NCI-H1105 (cell line): ENCODE measurements around the gene OGDH.
A peak's percentile ranks its signal among the peaks of the same experiment; 100 is the strongest.
"Not testable (repeated sequence)": the region's sequence is repeated elsewhere in the genome, so short reads cannot be mapped to it uniquely, and the experiment has no call there.

Experiments
- DNase-seq: peaks from one replicate; lab custom pipeline; 2025; lab: John Stamatoyannopoulos, UW

Gene OGDH

DNA sequence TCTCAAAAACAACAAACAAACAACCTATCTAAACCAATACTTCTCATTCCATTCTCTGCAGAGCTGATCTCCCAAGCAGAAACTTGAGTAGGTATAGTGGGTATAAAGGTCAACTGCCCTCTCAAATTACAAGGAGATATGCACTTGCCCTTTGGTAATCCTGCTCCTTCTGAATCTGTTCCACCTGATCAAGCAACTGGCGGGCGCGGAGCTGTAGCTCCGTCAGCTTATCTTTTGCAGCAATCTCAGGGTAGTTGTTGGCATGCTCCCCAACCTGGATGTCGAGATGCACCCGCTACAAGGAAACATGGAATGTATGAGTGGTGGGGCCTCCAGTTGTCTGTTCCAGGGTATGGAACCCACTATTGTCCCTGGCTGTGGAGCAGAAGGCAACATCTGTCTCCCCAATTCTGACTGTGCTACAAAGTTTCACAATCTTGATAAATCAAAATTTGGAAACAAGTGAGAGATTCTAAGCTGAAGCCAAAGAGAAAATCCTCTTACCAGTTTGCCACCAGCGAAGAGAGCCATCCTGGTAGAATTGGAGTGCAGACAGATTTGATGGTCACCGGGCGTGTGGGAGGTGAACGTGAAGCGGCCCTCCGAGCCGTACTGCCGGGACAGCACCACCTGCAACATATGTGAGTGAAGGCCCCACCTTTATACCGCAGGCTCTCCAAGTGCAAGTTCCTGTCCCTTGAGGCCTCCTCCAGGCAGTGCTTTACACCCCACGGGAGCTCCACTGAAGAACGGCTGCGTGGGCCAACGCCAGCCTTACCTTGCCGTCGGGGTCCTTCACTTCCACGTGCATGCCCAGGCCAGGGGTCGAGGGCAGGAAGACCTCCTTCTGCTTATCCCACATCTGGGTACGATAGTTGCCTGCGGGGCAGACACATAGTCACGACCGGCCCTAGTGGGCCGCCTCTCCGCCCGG lies 25.2 kb upstream of the OGDH start:
- no peak for DNase-seq

DNA sequence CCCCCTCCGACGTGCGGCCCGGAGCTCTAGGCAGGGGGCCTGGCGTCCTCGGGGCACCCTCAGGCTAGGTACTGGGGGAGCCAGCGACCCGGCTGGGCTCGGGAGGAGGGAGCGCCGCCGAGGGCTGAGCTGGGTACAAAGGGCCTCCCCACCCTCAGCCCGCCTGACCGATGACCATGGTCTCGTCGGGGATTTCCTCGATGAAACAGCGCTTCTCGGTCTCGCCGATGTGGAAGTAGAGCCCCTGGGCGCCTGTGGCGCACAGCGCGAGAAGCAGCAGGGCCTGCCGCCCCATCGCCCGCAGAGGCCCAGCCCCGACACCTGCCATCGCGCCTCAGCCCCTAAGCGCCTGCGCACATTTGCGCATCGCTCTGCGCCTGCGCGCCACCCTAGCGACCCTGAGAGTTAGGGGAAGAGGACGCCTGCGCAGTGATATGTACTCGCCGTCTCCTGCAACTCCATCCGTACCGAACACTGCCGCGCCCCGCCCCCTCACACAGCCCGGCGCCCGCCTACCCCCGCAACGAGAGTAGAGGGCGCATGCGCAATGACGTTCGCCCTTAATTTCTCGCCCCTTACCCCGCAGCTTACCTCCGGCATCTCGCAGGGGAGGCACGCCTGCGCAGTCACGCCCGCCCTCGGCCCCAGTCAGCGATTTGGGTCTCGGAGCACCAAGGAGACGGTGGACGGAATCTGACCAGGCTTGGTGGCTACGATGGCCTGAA lies 24.4 kb upstream of the OGDH start, which contains the start of gene TMED4:
TSS of gene TMED4 (minus strand) at position 353 of the 725 bp plus-strand sequence. CDS start at position 328, 25 bp downstream.
- DNase-seq = peak; percentile 99

DNA sequence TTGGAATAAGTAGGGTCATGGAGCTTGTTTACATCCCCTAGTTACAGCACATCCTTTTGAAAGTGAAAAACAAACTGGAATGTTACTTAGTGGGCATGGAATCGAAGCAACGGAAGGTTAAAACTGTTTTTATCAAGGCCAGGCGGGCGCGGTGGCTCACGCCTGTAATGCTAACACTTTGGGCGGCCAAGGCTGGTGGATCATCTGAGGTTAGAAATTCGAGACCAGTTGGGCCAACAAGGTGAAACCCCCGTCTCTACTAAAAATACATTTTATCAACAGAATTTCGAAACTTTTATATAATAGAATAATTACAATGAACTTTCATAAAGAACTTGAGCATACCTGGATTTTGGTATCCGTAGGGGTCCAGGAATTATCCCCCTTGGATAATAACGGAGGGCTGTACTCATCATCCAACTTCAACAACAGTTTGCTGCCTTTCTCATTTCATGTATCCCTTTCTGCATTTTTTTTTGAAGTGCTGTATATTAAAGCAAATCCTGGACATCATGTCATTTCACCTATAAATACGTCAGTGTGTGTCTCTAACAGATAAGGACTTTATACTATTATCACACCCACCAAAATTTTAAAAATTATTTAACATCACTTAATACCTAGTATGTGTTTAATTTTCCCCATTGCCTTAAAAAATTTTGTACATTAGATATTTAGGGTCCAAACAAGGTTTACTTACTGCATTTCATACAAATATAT lies 23.1 kb upstream of the OGDH start:
- DNase-seq = no peak

DNA sequence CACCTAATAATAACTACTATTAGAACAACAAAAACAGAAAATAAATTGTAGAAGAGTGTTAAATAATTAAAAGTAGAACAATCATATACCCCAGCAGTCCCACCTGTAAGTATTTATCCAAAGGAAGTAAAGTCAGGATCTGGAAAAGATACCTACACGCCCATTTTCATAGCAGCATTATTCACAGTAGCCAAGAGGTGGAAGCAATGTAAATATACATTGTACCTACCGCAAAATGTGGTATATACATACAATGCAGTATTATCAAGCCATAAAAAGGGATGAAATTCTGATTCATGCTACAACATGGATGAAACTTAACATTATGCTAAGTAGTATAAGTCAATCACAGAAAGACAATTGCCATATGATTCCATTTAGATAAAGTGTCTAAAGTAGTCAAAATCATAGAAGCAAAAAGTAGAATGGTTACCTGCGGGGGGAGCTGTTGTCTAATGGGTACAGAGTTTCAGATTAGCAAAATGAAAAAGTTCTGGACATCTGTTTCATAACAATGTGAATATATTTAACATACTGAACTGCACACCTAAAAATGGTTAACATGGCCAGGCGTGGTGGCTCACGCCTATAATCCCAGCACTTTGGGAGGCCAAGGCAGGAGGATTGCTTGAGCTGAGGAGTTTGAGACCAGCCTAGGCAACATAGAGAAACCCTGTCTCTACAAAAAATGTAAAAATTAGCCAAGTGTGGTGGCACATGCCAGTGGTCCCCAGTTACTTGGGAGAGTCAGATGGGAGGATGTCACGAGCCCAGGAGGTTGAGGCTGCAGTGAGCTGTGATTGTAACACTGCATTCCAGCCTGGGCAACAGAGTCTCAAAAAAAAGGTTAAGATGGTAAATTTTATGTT lies 18.4 kb upstream of the OGDH start:
- DNase-seq = peak; percentile 26

DNA sequence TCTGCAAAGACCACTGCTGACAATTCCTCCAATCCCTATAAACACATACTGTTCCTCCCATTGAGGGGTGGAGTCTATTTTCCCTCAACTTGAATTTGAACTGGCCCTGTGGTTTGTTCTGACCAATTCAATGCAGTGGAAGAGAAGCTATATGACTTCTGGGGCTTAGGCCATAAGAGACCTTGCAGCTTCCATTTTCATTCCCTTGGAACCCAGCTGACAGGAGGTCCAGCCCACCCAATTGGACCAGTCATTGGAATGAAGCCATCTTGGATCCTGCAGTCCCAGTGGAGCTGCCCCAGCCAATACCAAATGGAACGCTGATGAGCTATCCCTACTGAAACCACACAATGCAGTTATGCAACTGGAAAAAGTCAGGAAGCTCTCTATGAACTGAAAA lies 15.5 kb upstream of the OGDH start:
- DNase-seq = no peak

DNA sequence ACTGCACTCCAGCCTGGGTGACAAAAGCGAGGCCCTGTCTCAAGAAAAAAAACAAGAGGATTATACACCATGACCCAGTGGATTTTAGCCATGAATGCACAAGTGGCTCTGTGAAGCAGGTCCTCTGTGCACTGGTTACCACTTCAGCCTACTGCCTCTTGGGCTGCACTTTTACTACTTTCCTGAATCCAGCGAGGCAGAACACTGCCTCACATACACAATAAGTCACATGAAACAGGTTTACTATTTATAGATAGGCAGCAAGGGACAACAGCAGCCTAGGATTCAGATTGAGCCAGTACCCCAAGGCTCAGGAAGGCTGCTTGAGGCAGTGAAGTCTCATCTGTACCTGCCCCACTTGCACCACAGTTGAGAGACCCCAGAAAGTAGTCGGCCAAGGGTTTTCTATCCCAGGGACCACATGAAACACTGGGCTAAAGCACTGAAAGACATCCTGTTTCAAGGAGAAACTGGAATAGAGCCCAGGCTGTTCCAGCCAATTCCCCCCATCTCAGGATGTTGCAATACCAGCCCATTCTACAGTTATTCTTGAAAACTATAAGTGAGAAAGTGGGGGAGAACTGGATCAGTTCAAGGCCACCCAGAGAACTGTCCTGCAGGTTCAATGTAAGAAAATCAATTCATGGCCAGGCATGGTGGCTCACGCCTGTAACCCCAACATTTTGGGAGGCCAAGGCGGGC lies 10.3 kb upstream of the OGDH start:
- no peak for DNase-seq

DNA sequence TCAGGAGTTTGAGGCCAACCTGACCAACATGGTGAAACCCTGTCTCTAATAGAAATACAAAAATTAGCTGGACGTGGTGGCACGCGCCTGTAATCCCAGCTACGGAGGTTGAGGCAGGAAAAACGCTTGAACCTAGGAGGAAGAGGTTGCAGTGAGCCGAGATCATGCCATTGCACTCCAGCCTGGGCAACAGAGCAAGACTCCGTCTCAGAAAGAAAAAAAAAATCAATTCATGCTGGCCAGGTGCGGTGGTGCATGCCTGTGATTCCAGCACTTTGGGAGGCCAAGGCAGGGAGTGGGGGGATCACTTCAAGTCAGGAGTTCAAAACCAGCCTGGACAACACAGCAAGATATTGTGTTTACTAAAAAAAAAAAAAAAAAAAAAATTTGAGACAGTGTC lies 9.2 kb upstream of the OGDH start:
- not testable (repeated sequence) for DNase-seq

DNA sequence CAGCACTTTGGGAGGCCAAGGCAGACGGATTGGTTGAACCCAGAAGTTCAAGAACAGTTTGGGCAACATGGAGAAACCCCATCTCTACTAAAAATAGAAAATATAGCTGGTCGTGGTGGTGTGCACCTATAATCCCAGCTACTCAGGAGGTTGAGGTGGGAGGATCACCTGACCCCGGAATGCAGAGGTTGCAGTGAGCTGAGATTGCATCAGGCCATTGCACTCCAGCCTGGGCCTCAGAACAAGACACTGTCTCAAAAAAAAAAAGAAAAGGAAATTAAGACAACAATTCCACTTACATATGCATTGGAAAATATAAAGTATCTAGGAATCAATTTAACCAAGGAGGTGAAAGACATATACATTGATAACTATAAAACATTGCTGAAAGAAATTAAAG lies 7.2 kb upstream of the OGDH start:
- DNase-seq = no peak

DNA sequence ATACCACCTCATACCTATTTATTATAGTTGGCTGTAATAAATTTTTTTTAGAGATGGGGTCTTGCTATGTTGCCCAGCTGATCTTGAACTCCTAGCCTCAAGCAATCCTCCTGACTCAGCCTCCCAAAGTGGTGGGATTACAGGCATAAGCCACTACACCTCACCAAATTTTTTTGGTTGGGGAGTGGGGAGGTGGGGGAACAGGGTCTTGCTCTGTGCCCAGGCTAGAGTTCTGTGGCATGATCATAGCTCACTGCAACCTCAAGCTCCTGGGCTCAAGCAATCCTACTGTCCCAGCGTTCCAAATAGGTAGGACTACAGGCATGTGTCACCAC lies 3.9 kb upstream of the OGDH start:
- no peak for DNase-seq

DNA sequence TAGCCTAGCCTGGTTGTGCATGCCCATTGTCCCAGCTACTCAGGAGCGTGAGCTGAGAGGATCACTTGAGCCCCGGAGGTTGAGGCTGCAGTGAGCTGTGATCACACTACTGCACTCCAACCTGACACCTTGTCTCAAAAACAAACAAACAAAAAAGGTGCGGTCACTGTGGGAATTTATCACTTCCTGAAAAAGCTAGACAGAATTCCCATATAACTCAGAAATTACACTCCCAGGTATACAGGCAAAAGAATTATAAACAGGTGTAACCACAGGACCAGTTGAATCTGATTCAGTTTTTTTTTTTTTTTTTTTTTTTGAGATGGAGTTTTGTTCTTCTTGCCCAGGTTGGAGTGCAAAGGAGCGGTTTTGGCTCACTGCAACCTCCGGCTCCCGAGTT lies 3.2 kb upstream of the OGDH start:
- no peak for DNase-seq

DNA sequence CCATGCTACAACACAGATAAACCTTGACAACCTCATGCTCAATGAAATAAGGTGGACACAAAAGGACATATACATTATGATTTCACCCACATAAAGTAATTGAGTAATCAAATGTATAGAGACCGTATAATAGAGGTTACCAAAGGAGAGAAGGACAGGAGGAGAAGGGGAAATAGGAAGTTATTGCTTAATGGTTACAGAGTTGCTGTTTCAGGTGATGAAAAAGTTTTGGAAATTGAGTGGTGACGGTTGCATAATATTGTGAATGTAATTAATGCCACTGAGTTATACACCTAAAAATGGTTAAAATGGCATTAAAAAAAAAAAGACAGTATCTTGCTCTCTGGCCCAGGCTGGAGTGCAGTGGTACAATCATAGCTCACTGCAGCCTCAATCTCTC lies 1.5 kb upstream of the OGDH start:
- DNase-seq = no peak

DNA sequence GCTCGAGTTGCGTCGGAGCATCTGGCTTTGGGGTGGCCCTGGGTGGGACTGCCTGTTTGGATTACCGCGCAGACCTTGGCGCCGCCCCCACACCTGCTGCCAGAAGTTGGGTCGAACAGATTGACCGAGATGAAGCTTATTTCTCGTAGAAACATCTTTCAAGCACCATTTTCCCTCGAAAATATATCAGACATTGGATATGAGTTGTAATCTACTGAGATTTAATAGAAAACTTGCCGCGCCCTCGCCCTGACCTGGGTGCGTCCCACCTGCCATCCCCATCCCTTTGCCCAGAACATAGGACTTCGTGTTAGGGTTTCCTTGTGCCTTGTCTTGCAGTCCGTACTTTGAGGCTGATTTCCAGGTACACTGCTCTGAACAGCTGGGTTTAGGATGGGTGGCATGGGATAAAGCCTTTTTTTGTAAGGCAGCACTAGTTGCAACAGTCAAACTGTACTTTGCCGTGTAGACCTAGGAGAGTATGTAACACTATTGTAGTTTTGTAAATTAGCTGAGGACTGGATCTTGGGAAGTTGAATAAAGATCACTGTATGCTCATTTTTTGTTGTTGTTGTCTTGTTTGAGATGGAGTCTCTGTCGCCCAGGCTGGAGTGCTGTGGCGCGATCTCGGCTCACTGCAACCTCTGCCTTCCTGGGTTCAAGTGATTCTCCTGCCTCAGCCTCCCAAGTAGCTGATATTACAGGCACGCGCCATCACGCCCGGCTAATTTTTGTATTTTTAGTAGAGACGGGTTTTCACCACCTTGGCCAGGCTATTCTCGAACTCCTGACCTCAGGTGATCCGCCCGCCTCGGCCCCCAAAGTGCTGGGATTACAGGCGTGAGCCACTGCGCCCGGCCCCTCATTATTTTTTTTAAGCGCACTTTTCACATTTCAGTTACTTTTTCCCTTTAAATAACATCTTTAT lies 978 bp downstream of the OGDH start:
- DNase-seq = no peak

DNA sequence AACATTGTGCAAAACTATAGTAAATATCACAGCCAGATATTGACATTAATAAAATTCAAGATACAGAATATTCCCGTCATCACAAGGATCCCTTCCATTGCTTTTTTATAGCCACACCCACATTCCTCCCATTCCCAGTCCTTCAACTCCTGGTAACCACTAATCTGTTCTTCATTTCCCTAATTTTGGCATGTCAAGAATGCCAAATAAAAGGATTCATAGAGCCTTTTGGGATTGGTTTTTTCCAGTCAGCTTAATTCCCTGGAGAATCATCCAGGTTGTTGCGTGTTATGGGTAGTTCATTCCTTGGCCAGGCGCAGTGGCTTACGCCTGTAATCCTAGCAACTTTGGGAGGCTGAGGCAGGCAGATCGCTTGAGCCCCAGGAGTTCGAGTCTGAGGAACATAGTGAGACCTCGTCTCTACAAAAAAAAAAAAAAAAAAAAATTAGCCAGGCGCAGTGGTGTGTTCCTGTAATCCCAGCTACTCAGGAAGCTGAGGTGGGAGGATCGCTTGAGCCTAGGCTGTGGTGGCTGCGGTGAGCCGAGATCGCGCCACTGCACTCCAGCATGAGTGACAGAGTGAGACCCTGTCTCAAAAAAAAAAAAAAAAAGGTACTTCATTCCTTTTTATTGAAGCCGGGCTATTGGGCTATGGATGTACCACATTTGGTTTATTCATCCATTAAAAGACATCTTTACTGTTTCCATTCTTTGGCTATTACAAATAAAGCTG lies 2.7 kb downstream of the OGDH start:
- DNase-seq = no peak

DNA sequence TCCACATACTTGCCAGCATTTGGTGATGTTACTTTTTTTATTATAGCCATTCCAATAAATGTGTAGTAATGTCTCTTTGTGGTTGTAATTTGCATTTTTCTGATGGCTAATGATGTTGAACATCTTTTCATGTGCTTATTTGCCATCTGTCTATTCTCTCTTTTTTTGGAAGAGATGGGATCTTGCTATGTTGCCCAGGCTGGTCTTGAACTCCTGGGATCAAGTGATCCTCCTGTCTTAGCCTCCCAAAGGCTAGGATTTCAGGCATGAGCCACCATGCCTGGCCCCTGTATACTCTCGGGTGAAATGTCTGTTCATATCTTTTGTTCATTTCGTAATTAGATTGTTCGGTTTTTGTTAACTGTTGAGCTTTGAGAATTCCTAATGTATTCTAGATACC lies 3.4 kb downstream of the OGDH start:
- no peak for DNase-seq

DNA sequence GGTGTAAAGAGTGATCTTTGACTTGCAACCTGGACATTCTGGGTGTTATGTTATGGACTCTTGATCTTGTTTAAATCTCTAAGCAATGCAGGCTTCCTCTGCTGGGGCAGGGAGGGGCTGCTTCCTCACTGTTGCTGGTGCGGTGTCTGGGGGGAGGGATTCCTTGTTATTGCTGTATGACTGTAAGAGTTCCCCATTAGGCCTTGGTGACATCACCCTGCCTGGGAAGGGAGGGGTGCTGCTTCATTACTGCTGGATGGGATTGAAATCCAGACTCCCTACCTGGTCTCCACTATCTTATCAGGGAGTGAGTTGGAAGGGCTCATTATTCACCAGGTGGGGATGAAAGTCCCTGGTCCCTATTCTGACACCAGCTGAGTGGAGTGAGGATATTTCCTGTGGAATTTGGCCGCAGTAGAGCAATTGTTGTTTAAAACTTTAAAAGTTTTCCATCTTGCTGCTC lies 8.8 kb downstream of the OGDH start:
- DNase-seq = no peak

DNA sequence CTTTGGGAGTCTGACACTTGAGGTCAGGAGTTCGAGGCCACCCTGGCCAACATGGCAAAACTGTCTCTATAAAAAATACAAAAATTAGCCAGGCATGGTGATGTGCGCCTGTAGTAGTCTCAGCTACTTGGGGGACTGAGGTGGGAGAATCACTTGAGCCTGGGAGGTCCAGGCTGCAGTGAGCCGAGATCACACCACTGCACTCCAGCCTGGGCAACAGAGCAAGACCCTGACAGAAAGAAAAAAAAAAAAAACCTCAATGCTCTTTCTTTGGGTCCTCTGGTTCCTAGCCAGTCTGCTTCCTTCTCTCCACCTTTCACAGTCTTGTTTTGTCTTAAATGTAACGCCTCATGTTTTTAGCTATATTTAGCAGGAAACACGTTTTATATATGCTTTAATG lies 9.4 kb downstream of the OGDH start:
- DNase-seq = no peak

DNA sequence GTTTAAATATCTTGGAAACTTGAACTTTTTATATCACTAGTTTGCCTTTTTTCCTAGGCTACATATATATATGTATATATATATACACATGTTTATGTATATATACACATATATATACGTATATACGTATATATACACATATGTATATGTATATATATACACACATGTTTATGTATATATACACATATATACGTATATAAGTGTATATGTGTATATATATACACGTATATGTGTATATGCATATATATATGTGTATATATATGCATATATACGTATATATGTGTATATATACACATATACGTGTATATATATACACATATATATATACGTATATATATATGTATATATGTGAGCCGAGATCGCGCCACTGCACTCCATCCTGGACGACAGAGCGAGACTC lies 10.1 kb downstream of the OGDH start:
- no peak for DNase-seq

DNA sequence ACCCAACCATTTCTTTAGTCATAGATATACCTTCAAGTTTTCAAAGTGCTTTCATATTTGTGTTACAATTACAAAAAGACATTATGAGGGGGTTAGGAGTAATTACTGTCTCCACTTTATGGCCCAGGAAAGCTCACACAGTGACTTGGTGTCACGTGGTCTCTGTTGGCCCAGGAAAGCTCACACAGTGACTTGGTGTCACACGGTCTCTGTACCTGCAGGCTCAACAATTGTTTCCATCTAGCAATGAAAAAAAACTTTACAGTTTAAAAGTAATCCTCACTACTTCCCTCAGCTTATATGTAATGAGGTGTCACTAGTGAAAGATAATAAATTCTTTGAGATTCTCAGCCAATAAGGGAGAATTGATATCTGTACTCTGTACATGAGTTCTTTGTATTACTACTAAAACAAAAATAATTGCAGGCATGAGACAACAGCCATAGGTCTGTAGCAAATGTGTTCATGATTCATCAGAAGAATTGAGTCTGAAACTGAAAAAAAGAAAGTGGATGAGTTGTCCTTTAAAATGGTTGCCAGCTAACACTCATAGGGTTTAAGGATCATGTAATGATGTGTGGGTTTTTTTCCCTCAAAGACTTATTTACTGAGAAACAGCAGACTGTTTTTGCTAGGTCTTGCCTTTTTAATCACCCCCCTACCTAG lies 10.9 kb downstream of the OGDH start:
- no peak for DNase-seq

DNA sequence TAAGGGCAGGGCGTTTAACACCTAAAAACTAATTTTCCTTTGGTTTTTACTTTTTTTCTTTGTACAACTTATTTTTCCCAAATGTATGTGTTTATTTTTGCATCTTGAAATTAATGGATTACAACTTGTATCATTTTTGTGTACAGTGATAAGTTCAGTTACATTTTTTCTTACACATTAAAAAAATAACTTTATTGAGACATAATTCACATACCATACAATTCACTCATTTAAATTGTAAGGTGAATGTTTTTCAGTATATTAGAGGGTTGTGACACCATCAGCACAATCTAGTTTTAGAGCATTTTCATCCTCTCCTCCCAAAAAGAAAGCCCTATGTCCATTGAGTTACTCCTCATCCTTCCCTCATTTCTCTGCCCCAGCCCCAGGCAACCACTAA lies 11.6 kb downstream of the OGDH start:
- no peak for DNase-seq
